Mesenchymal stem cell (in vitro differentiated cells and primary cell): ENCODE data around the gene P3H2.

Experiments
- DNase-seq: peaks from one replicate; pipeline ENCODE4 v3.0.0-alpha.2; 2013
- H2AFZ ChIP-seq: one replicate; pipeline ENCODE4 v1.6.1; 2013; ENCODE audit warnings: low read depth, mild to moderate bottlenecking, control low read depth, inconsistent platforms, low read length, moderate library complexity
- H2AK5ac ChIP-seq: 2 replicates; pipeline ENCODE4 v1.6.1; 2013; ENCODE audit warnings: low read length, moderate library complexity, mild to moderate bottlenecking, inconsistent platforms; ENCODE audit not compliant: severe bottlenecking
- H2BK120ac ChIP-seq: one replicate; pipeline ENCODE4 v1.6.1; 2013; ENCODE audit warnings: low read depth, mild to moderate bottlenecking, inconsistent platforms, low read length, moderate library complexity
- H2BK12ac ChIP-seq, 2 experiments: one replicate each; pipeline ENCODE4 v1.6.1; 2013; ENCODE audit warnings: inconsistent platforms in 2 of 2, low read length in 2 of 2, mild to moderate bottlenecking in 2 of 2, moderate library complexity in 2 of 2, control low read depth in 1 of 2
- H2BK15ac ChIP-seq: one replicate; pipeline ENCODE4 v1.6.1; 2013; ENCODE audit warnings: mild to moderate bottlenecking, low read depth, inconsistent platforms; ENCODE audit not compliant: poor library complexity, severe bottlenecking
- H2BK5ac ChIP-seq: 2 replicates; pipeline ENCODE4 v1.6.1; 2013; ENCODE audit warnings: low read depth, mild to moderate bottlenecking, low read length, control low read depth, inconsistent platforms; ENCODE audit not compliant: poor library complexity, severe bottlenecking
- H3K14ac ChIP-seq, 2 experiments: one replicate each; pipeline ENCODE4 v1.6.1; 2013; ENCODE audit warnings: inconsistent platforms in 2 of 2, low read length in 2 of 2, control low read depth in 1 of 2, mild to moderate bottlenecking in 1 of 2, moderate library complexity in 1 of 2
- H3K18ac ChIP-seq, 2 experiments: one replicate each; pipeline ENCODE4 v1.6.1; 2013; ENCODE audit warnings: inconsistent platforms in 2 of 2, low read length in 2 of 2, control low read depth in 1 of 2, low read depth in 1 of 2, mild to moderate bottlenecking in 1 of 2
- H3K23ac ChIP-seq, 2 experiments: one replicate each; pipeline ENCODE4 v1.6.1; 2013; ENCODE audit warnings: inconsistent platforms in 2 of 2, low read length in 2 of 2, mild to moderate bottlenecking in 2 of 2, moderate library complexity in 2 of 2, control low read depth in 1 of 2
- H3K27ac ChIP-seq: 2 replicates; pipeline ENCODE4 v1.5.1; 2013; ENCODE audit warnings: mild to moderate bottlenecking, moderate library complexity, low read length, control low read depth, inconsistent platforms; ENCODE audit not compliant: poor library complexity, severe bottlenecking
- H3K27me3 ChIP-seq, 2 experiments: 2 replicates each; pipeline versions ENCODE4 v1.6.1 to v1.7.0; 2013; ENCODE audit warnings: low read length in 2 of 2, mild to moderate bottlenecking in 2 of 2, moderate library complexity in 2 of 2, control low read depth in 1 of 2, inconsistent platforms in 1 of 2; ENCODE audit not compliant: control insufficient read depth in 1 of 2, insufficient read depth in 1 of 2
- H3K36me3 ChIP-seq, 2 experiments: 2 replicates each; pipeline versions ENCODE4 v1.6.1 to v1.7.0; 2013; ENCODE audit warnings: low read length in 2 of 2, control low read depth in 1 of 2, inconsistent platforms in 1 of 2, low read depth in 1 of 2, mild to moderate bottlenecking in 1 of 2; ENCODE audit not compliant: insufficient read depth in 2 of 2, control insufficient read depth in 1 of 2
- H3K4ac ChIP-seq, 2 experiments: one replicate each; pipeline ENCODE4 v1.6.1; 2013; ENCODE audit warnings: inconsistent platforms in 2 of 2, low read length in 2 of 2, mild to moderate bottlenecking in 2 of 2, moderate library complexity in 2 of 2, control low read depth in 1 of 2, low read depth in 1 of 2
- H3K4me1 ChIP-seq: 2 replicates; pipeline ENCODE4 v1.6.1; 2013; ENCODE audit warnings: low read depth, low read length, control low read depth; ENCODE audit not compliant: control insufficient read depth, insufficient read depth
- H3K4me2 ChIP-seq: 2 replicates; pipeline ENCODE4 v1.6.1; 2013; ENCODE audit warnings: low read length, mild to moderate bottlenecking, inconsistent platforms; ENCODE audit not compliant: poor library complexity, severe bottlenecking
- H3K4me3 ChIP-seq, 2 experiments: 2 replicates each; pipeline versions ENCODE4 v1.5.1 to v1.7.0; 2013; ENCODE audit warnings: low read length in 2 of 2, mild to moderate bottlenecking in 2 of 2, control low read depth in 1 of 2, low read depth in 1 of 2; ENCODE audit not compliant: insufficient read depth in 1 of 2
- H3K79me1 ChIP-seq: replicated peaks from 2 replicates; pipeline ENCODE4 v1.6.1; 2013; ENCODE audit warnings: mild to moderate bottlenecking, control low read depth, low read length, inconsistent platforms; ENCODE audit not compliant: poor library complexity, severe bottlenecking
- H3K9ac ChIP-seq: 2 replicates; pipeline ENCODE4 v1.7.0; 2013; ENCODE audit warnings: mild to moderate bottlenecking, low read length, moderate library complexity
- H3K9me3 ChIP-seq: 2 replicates; pipeline ENCODE4 v1.7.0; 2013; ENCODE audit warnings: mild to moderate bottlenecking, low read length; ENCODE audit not compliant: control insufficient read depth
- H4K8ac ChIP-seq: one replicate; pipeline ENCODE4 v1.6.1; 2013; ENCODE audit warnings: inconsistent platforms, mild to moderate bottlenecking, low read length, moderate library complexity
- H4K91ac ChIP-seq: one replicate; pipeline ENCODE4 v1.6.1; 2013; ENCODE audit warnings: mild to moderate bottlenecking, low read length, inconsistent platforms
- WGBS: methylation state at CpG from one replicate; pipeline ENCODE4 v1.1.7; 2013; ENCODE audit warnings: mixed read lengths; 5-methylcytosine and 5-hydroxymethylcytosine counted together

Gene P3H2

GRCh38 chr3:190094160-190094718, 26.5 kb downstream of the P3H2 start:
- H3K18ac ChIP-seq: peak overlapping the region; percentile 58 to 91
- no peak overlapping the region for H2AFZ ChIP-seq
- no peak overlapping the region for H3K9ac ChIP-seq
- WGBS: 7% methylated on average over 1 of the region's 1 CpG
- no peaks in the 10 kb centered on the region for H3K27me3 ChIP-seq
- peak overlapping the region in 1 of 2 experiments; percentile 79 for H3K14ac ChIP-seq
- peak overlapping the region; percentile 88 to 97 for H2BK12ac ChIP-seq
- peaks cover 2% of the 10 kb centered on the region for H3K79me1 ChIP-seq
- H2BK5ac ChIP-seq: peak overlapping the region; percentile 62
- peak overlapping the region; percentile 52 for H4K8ac ChIP-seq
- H3K27ac ChIP-seq: peak overlapping the region; percentile 74
- H2AK5ac ChIP-seq: peak overlapping the region; percentile 98
- no peak overlapping the region for H2BK15ac ChIP-seq
- no peak overlapping the region for H3K4me2 ChIP-seq
- DNase-seq: peak; percentile 82
- H3K9me3 ChIP-seq: no peaks in the 10 kb centered on the region
- H3K4me3 ChIP-seq: no peak overlapping the region
- peak overlapping the region; percentile 15 to 69 for H3K4ac ChIP-seq
- no peaks in the 10 kb centered on the region for H3K36me3 ChIP-seq
- H3K23ac ChIP-seq: no peak overlapping the region
- H2BK120ac ChIP-seq: no peak overlapping the region
- H3K4me1 ChIP-seq: peaks cover 3% of the 10 kb centered on the region
- H4K91ac ChIP-seq: peak overlapping the region; percentile 64

- no peak overlapping the region for H2BK12ac ChIP-seq
- DNase-seq: peak; percentile 94
- H3K79me1 ChIP-seq: peaks cover 2% of the 10 kb centered on the region
Observed at GRCh38 chr3:190092250-190092649, 28.4 kb downstream of the P3H2 start.

GRCh38 chr3:190089711-190090110, 31.0 kb downstream of the P3H2 start:
- Histone ChIP-seq H3K4ac (peak overlapping the region in 1 of 2 experiments; percentile 49), H2BK12ac (peak overlapping the region; percentile 1 to 11), H2AK5ac (peak overlapping the region; percentile 26), H3K23ac (no peak overlapping the region), H3K4me2 (no peak overlapping the region), H2BK5ac (no peak overlapping the region), H3K36me3 (no peaks in the 10 kb centered on the region), H3K4me3 (no peak overlapping the region), H4K91ac (peak overlapping the region; percentile 11), H3K79me1 (peaks cover 5% of the 10 kb centered on the region), H4K8ac (no peak overlapping the region), H2BK15ac (no peak overlapping the region), H2AFZ (no peak overlapping the region), H3K9me3 (no peaks in the 10 kb centered on the region), H3K9ac (no peak overlapping the region), H3K4me1 (peaks cover 8% of the 10 kb centered on the region), H3K14ac (no peak overlapping the region), H3K27me3 (no peaks in the 10 kb centered on the region), H3K18ac (peak overlapping the region in 1 of 2 experiments; percentile 16), H2BK120ac (no peak overlapping the region), H3K27ac (peak overlapping the region; percentile 28)
- WGBS: 48% methylated on average over 3 of the region's 4 CpGs
- DNase-seq: no peak

More at GRCh38 chr3:190092250-190092649, 28.4 kb downstream of the P3H2 start:
- Histone ChIP-seq H3K18ac (peak overlapping the region in 1 of 2 experiments; percentile 29), H3K9ac (no peak overlapping the region), H3K27ac (peak overlapping the region; percentile 82), H3K4me2 (no peak overlapping the region), H2BK15ac (no peak overlapping the region), H3K14ac (no peak overlapping the region), H3K9me3 (no peaks in the 10 kb centered on the region), H4K8ac (no peak overlapping the region), H4K91ac (no peak overlapping the region), H3K4me1 (peaks cover 6% of the 10 kb centered on the region), H2AK5ac (no peak overlapping the region), H3K27me3 (no peaks in the 10 kb centered on the region), H3K23ac (no peak overlapping the region), H2BK120ac (no peak overlapping the region), H3K36me3 (no peaks in the 10 kb centered on the region), H3K4me3 (no peak overlapping the region), H2BK5ac (no peak overlapping the region), H2AFZ (no peak overlapping the region), H3K4ac (no peak overlapping the region)
- WGBS: no CpG with 5 or more reads among the region's 2 CpGs

GRCh38 chr3:190088890-190089289, 31.8 kb downstream of the P3H2 start:
- WGBS: 93% methylated on average over 4 of the region's 9 CpGs
- Histone ChIP-seq H2BK12ac (no peak overlapping the region), H3K27me3 (no peaks in the 10 kb centered on the region), H3K9me3 (no peaks in the 10 kb centered on the region), H2AFZ (no peak overlapping the region), H2AK5ac (peak overlapping the region; percentile 36), H3K4me3 (no peak overlapping the region), H3K9ac (no peak overlapping the region), H4K8ac (no peak overlapping the region), H4K91ac (no peak overlapping the region), H3K23ac (no peak overlapping the region), H3K4ac (no peak overlapping the region), H3K4me2 (no peak overlapping the region), H2BK15ac (no peak overlapping the region), H2BK120ac (no peak overlapping the region), H3K18ac (no peak overlapping the region), H3K36me3 (no peaks in the 10 kb centered on the region), H3K14ac (no peak overlapping the region), H3K27ac (peak overlapping the region; percentile 23), H2BK5ac (no peak overlapping the region), H3K4me1 (peaks cover 6% of the 10 kb centered on the region), H3K79me1 (peaks cover 3% of the 10 kb centered on the region)
- DNase-seq: no peak
